Neural crest cell (in vitro differentiated cells): Measurements from ENCODE around the gene SPAG16. TPM values are rescaled to one million over a fixed set of nuclear protein-coding genes. Genes with fewer than 3 reads are reported as not detected.
A peak's percentile ranks its signal among the peaks of the same experiment; 100 is the strongest.

ENCODE experiments used
- DNase-seq: peaks from one replicate; pipeline ENCODE4 v3.0.0; 2021; ENCODE audit warnings: low read depth, mixed read lengths, low spot score
- H3K27ac Mint-ChIP-seq: one replicate; pipeline ENCODE4 v1.8.0; 2021; ENCODE audit warnings: mild to moderate bottlenecking, mixed read lengths; ENCODE audit not compliant: unreplicated experiment
- H3K27me3 Mint-ChIP-seq: 2 replicates; pipeline ENCODE4 v1.8.0; 2021; ENCODE audit warnings: low read depth, mild to moderate bottlenecking, mixed read lengths
- H3K36me3 Mint-ChIP-seq: 2 replicates; pipeline ENCODE4 v1.8.0; 2021; ENCODE audit warnings: low read depth, mild to moderate bottlenecking, mixed read lengths
- H3K4me1 Mint-ChIP-seq: 2 replicates; pipeline ENCODE4 v1.8.0; 2021; ENCODE audit warnings: mixed read lengths
- H3K4me3 Mint-ChIP-seq: one replicate; pipeline ENCODE4 v1.8.0; 2021; ENCODE audit warnings: mild to moderate bottlenecking, mixed read lengths
- H3K9me3 Mint-ChIP-seq: 2 replicates; pipeline ENCODE4 v1.8.0; 2021; ENCODE audit warnings: mixed read lengths
- CTCF ChIP-seq: fragments of 200-600 bp; sonication (generic); conservative IDR thresholded peaks from 2 replicates; pipeline ENCODE4 v1.5.0; 2021; ENCODE audit warnings: antibody characterized with exemption, mild to moderate bottlenecking
- total RNA-seq: library from RNA; stranded (reverse); gene quantifications from 2 replicates; pipeline ENCODE4 v1.2.1, GENCODE V29; 2021

Gene SPAG16
- total RNA-seq, 1 donor from 2014 or later = 29.0 TPM

- TF ChIP-seq CTCF = no peak
- no peaks in the 10 kb centered on the region for H3K4me1 Mint-ChIP-seq
- no peak overlapping the region for H3K27ac Mint-ChIP-seq
- no peaks in the 10 kb centered on the region for H3K27me3 Mint-ChIP-seq
- no peak overlapping the region for H3K4me3 Mint-ChIP-seq
- H3K36me3 Mint-ChIP-seq = peaks cover 2% of the 10 kb centered on the region
- peaks cover 7% of the 10 kb centered on the region for H3K9me3 Mint-ChIP-seq
- DNase-seq = no peak
These were observed 751.0 kb downstream of the SPAG16 start for GRCh38 chr2:214035091-214035852.

- no peak overlapping the region for H3K27ac Mint-ChIP-seq
- DNase-seq = no peak
- no peaks in the 10 kb centered on the region for H3K4me1 Mint-ChIP-seq
- H3K4me3 Mint-ChIP-seq = no peak overlapping the region
- peaks cover 2% of the 10 kb centered on the region for H3K36me3 Mint-ChIP-seq
- no peak for TF ChIP-seq CTCF
- peaks cover 7% of the 10 kb centered on the region for H3K9me3 Mint-ChIP-seq
- H3K27me3 Mint-ChIP-seq = no peaks in the 10 kb centered on the region
These were observed 751.7 kb downstream of the SPAG16 start for GRCh38 chr2:214035921-214036320.

GRCh38 chr2:214038186-214038585 lies 753.9 kb downstream of the SPAG16 start:
- H3K27me3 Mint-ChIP-seq = no peaks in the 10 kb centered on the region
- no peak for DNase-seq
- no peaks in the 10 kb centered on the region for H3K4me1 Mint-ChIP-seq
- H3K4me3 Mint-ChIP-seq = no peak overlapping the region
- peaks cover 10% of the 10 kb centered on the region for H3K9me3 Mint-ChIP-seq
- TF ChIP-seq CTCF = no peak
- H3K36me3 Mint-ChIP-seq = peaks cover 4% of the 10 kb centered on the region
- H3K27ac Mint-ChIP-seq = no peak overlapping the region

- TF ChIP-seq CTCF = no peak
- DNase-seq = no peak
These were observed 766.5 kb downstream of the SPAG16 start for GRCh38 chr2:214050731-214051130.

GRCh38 chr2:214051585-214051984 lies 767.3 kb downstream of the SPAG16 start:
- no peaks in the 10 kb centered on the region for H3K9me3 Mint-ChIP-seq
- no peak overlapping the region for H3K27ac Mint-ChIP-seq
- peaks cover 2% of the 10 kb centered on the region for H3K36me3 Mint-ChIP-seq
- TF ChIP-seq CTCF = no peak
- H3K4me1 Mint-ChIP-seq = no peaks in the 10 kb centered on the region
- H3K27me3 Mint-ChIP-seq = no peaks in the 10 kb centered on the region
- DNase-seq = no peak
- H3K4me3 Mint-ChIP-seq = no peak overlapping the region

More at GRCh38 chr2:214050731-214051130, 766.5 kb downstream of the SPAG16 start:
- H3K27ac Mint-ChIP-seq = peak overlapping the region; percentile 46
- no peak overlapping the region for H3K4me3 Mint-ChIP-seq
- peaks cover 2% of the 10 kb centered on the region for H3K9me3 Mint-ChIP-seq
- H3K36me3 Mint-ChIP-seq = peaks cover 5% of the 10 kb centered on the region
- H3K4me1 Mint-ChIP-seq = no peaks in the 10 kb centered on the region
- H3K27me3 Mint-ChIP-seq = no peaks in the 10 kb centered on the region
